ENCODE data around the gene NEK6.

NEK6 gene

GRCh38 chr9:124342776-124343485 is 85.2 kb downstream of the NEK6 start:
- H3K27ac Mint-ChIP-seq = no peak overlapping the region
- no peaks in the 10 kb centered on the region for H3K4me1 Mint-ChIP-seq (ENCODE audit: low read depth)
- H3K9me3 Mint-ChIP-seq = no peaks in the 10 kb centered on the region
- H3K4me3 Mint-ChIP-seq = no peak overlapping the region
- H3K27me3 Mint-ChIP-seq (ENCODE audit: low read depth) = no peaks in the 10 kb centered on the region
- peaks cover 7% of the 10 kb centered on the region for H3K36me3 Mint-ChIP-seq (ENCODE audit: low read depth)
- DNase-seq (ENCODE audit: low spot score) = no peak

- Mint-ChIP-seq H3K4me1 (ENCODE audit: low read depth) (no peaks in the 10 kb centered on the region), H3K27me3 (ENCODE audit: low read depth) (no peaks in the 10 kb centered on the region), H3K36me3 (ENCODE audit: low read depth) (peaks cover 4% of the 10 kb centered on the region), H3K4me3 (no peak overlapping the region), H3K27ac (no peak overlapping the region), H3K9me3 (no peaks in the 10 kb centered on the region)
- no peak for DNase-seq (ENCODE audit: low spot score)
Observed at GRCh38 chr9:124343533-124344290, 86.0 kb downstream of the NEK6 start.

DNA sequence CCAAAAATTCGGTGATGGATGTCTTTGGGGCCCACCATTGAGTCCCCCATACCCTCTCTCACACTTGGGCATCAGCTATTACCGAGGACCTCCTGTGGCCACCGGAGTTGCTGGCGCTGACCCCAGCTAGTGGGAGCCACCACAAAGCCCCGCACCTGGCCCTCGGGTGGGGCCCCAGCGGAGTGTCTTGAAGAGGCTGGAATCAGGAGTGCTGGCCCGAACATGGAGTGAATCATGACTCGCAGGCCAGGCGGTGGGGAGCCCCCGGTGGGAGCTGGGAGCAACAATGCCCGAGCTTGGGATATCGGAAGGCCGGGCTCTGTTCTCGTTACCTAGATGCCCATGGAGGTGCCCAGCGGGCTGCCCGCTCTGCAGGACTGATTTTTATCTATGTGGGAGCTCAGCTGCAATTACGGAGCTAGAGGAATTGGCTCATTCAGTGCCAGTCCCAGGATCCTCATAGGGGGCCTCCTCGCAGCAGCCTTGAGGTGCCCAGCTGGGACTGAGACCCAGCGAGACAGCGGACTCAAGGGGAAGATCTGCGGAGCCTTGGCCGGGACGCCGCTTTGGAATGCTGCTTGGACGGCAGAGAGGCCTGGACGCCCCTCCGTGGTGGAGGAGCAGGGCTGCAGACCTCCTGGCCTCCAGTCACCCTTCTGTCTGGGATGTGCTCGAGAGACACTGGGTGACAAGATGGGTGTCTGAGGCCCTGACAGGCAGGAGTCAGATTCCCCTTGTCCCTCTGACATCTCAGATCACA is 86.7 kb downstream of the NEK6 start:
- Mint-ChIP-seq H3K4me1 (ENCODE audit: low read depth) (no peaks in the 10 kb centered on the region), H3K27me3 (ENCODE audit: low read depth) (no peaks in the 10 kb centered on the region), H3K36me3 (ENCODE audit: low read depth) (peaks cover 5% of the 10 kb centered on the region), H3K4me3 (no peak overlapping the region), H3K27ac (no peak overlapping the region), H3K9me3 (no peaks in the 10 kb centered on the region)
- DNase-seq (ENCODE audit: low spot score) = no peak

- H3K36me3 Mint-ChIP-seq (ENCODE audit: low read depth) = peaks cover 5% of the 10 kb centered on the region
- no peaks in the 10 kb centered on the region for H3K27me3 Mint-ChIP-seq (ENCODE audit: low read depth)
- no peaks in the 10 kb centered on the region for H3K4me1 Mint-ChIP-seq (ENCODE audit: low read depth)
- no peak for DNase-seq (ENCODE audit: low spot score)
- H3K4me3 Mint-ChIP-seq = no peak overlapping the region
- H3K27ac Mint-ChIP-seq = no peak overlapping the region
- H3K9me3 Mint-ChIP-seq = no peaks in the 10 kb centered on the region
Observed at GRCh38 chr9:124345063-124345462, 87.3 kb downstream of the NEK6 start.

- peaks cover 5% of the 10 kb centered on the region for H3K36me3 Mint-ChIP-seq (ENCODE audit: low read depth)
- H3K27ac Mint-ChIP-seq = no peak overlapping the region
- DNase-seq (ENCODE audit: low spot score) = no peak
- no peaks in the 10 kb centered on the region for H3K4me1 Mint-ChIP-seq (ENCODE audit: low read depth)
- no peaks in the 10 kb centered on the region for H3K27me3 Mint-ChIP-seq (ENCODE audit: low read depth)
- H3K9me3 Mint-ChIP-seq = no peaks in the 10 kb centered on the region
- H3K4me3 Mint-ChIP-seq = no peak overlapping the region
Observed at GRCh38 chr9:124345751-124346281, 88.1 kb downstream of the NEK6 start.

DNA sequence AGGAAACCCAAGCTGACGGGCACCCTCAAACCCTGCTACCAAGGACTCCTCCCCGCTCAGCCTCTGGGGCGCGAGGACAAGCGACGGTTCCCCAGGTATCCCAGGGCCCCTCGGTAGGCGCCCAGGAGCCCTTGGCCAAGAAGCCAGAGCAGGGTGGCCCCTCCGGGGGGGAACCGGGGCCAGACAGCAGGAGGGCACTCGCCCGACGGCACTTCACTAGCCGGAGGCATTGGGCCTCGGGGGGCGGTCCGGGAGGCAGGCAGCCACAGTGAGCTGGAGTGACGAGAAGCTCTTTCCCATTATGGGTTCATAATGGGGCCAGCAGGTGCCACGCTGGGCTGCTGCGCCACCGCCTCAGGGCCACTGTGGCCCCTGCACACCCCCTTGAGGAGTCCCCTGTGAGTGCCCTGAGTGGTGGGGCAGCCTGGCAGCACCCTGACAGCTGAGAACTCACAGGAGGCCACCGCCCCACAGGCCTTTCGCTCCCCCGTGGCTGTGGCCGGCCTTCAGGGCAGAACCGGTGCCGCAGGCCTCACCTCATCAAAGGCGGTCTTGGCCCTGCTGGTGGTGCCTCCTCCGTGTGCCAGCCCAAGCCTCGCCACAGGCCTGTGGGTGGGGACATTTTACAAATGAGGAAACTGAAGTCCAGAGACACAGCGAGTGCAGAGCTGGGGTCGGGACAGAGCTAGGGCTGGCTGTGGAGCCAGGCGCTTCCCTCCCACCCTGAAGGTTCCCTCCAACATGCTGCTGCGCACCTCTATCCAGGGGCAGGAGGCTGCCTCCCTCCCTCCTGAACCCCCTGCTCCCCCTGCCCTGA is 88.8 kb downstream of the NEK6 start:
- H3K27ac Mint-ChIP-seq = no peak overlapping the region
- no peaks in the 10 kb centered on the region for H3K9me3 Mint-ChIP-seq
- H3K27me3 Mint-ChIP-seq (ENCODE audit: low read depth) = no peaks in the 10 kb centered on the region
- H3K4me1 Mint-ChIP-seq (ENCODE audit: low read depth) = no peaks in the 10 kb centered on the region
- H3K36me3 Mint-ChIP-seq (ENCODE audit: low read depth) = peaks cover 10% of the 10 kb centered on the region
- no peak for DNase-seq (ENCODE audit: low spot score)
- no peak overlapping the region for H3K4me3 Mint-ChIP-seq

GRCh38 chr9:124347206-124347967 is 89.6 kb downstream of the NEK6 start:
- Mint-ChIP-seq H3K36me3 (ENCODE audit: low read depth) (peaks cover 19% of the 10 kb centered on the region), H3K9me3 (no peaks in the 10 kb centered on the region), H3K27ac (no peak overlapping the region), H3K4me1 (ENCODE audit: low read depth) (no peaks in the 10 kb centered on the region), H3K27me3 (ENCODE audit: low read depth) (no peaks in the 10 kb centered on the region), H3K4me3 (no peak overlapping the region)
- DNase-seq (ENCODE audit: low spot score) = no peak

DNA sequence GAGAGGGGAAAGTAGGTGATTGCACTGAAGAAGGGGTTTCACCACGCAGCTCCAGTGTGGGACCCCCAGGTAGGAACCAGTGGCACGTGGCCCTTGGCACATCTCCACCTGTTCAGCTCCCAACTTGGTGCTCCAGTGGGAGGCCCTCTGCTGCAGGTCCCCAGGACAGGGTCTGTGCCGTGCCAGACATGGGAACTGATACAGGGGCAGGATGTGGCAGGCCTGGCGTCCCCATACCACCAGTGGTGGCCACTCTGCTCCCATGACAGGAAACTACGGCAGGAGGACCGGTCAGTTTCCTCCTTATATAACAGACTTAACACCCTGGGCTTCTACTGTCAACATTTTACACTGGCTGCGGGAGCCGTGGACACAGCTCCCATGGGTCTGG is 90.2 kb downstream of the NEK6 start:
- Mint-ChIP-seq H3K27ac (no peak overlapping the region), H3K36me3 (ENCODE audit: low read depth) (peaks cover 24% of the 10 kb centered on the region), H3K4me3 (no peak overlapping the region), H3K9me3 (no peaks in the 10 kb centered on the region), H3K27me3 (ENCODE audit: low read depth) (no peaks in the 10 kb centered on the region), H3K4me1 (ENCODE audit: low read depth) (no peaks in the 10 kb centered on the region)
- no peak for DNase-seq (ENCODE audit: low spot score)

- no peaks in the 10 kb centered on the region for H3K9me3 Mint-ChIP-seq
- no peak overlapping the region for H3K27ac Mint-ChIP-seq
- peaks cover 24% of the 10 kb centered on the region for H3K36me3 Mint-ChIP-seq (ENCODE audit: low read depth)
- DNase-seq (ENCODE audit: low spot score) = no peak
- no peaks in the 10 kb centered on the region for H3K4me1 Mint-ChIP-seq (ENCODE audit: low read depth)
- H3K4me3 Mint-ChIP-seq = no peak overlapping the region
- H3K27me3 Mint-ChIP-seq (ENCODE audit: low read depth) = no peaks in the 10 kb centered on the region
Observed at GRCh38 chr9:124348363-124348762, 90.6 kb downstream of the NEK6 start.

- peaks cover under 1% of the 10 kb centered on the region for H3K4me1 Mint-ChIP-seq (ENCODE audit: low read depth)
- no peaks in the 10 kb centered on the region for H3K27me3 Mint-ChIP-seq (ENCODE audit: low read depth)
- H3K9me3 Mint-ChIP-seq = no peaks in the 10 kb centered on the region
- no peak overlapping the region for H3K27ac Mint-ChIP-seq
- no peak for DNase-seq (ENCODE audit: low spot score)
- no peak overlapping the region for H3K4me3 Mint-ChIP-seq
- peaks cover 26% of the 10 kb centered on the region for H3K36me3 Mint-ChIP-seq (ENCODE audit: low read depth)
Observed at GRCh38 chr9:124348831-124349230, 91.1 kb downstream of the NEK6 start.

GRCh38 chr9:124349267-124349666 is 91.5 kb downstream of the NEK6 start:
- no peak overlapping the region for H3K27ac Mint-ChIP-seq
- peaks cover 2% of the 10 kb centered on the region for H3K4me1 Mint-ChIP-seq (ENCODE audit: low read depth)
- H3K27me3 Mint-ChIP-seq (ENCODE audit: low read depth) = no peaks in the 10 kb centered on the region

DNA sequence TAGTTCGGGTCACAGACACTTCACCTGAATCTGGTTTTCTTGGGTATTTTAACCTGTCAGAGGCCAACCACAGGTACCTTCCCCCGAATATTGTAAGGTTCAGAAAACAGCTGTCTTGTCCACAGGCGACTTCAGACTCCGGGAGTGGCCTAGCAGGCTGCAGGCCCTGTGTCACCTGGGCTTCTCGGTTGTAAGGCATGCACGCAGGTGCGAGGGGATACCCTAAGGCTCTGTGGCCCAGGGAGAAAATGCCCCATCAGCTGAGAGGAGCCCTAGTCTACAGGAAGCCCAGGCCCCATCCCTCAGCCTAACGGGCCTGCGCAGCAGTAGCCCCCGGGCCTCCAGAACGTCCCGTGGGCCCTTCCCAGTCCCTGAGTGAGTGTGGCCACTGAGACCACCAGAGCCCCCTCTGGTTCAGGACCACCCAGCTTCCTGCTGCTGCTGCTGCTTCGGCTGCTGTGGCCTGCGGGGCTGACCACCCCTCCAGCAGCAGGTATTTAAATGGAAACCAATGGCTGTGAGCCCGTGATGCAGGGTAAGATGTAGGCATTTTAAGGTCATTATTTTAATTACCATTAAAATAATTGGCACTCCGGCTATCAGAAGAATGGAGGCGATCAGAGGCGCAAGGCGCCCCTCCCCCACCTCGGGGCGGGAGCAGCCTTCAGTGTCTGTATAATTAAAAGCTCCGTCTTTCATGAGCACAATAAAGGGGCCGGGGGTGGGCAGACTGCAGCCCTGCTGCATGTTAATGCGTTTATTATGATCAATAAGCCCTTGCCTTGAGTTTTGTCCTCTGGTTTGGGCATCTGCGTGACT is 92.1 kb downstream of the NEK6 start:
- Mint-ChIP-seq H3K4me3 (no peak overlapping the region), H3K27me3 (ENCODE audit: low read depth) (no peaks in the 10 kb centered on the region), H3K4me1 (ENCODE audit: low read depth) (peaks cover 3% of the 10 kb centered on the region), H3K36me3 (ENCODE audit: low read depth) (peaks cover 34% of the 10 kb centered on the region), H3K27ac (no peak overlapping the region), H3K9me3 (no peaks in the 10 kb centered on the region)
- DNase-seq (ENCODE audit: low spot score) = no peak

More at GRCh38 chr9:124349267-124349666, 91.5 kb downstream of the NEK6 start:
- H3K36me3 Mint-ChIP-seq (ENCODE audit: low read depth) = peaks cover 29% of the 10 kb centered on the region
- DNase-seq (ENCODE audit: low spot score) = no peak
- no peaks in the 10 kb centered on the region for H3K9me3 Mint-ChIP-seq
- H3K4me3 Mint-ChIP-seq = no peak overlapping the region
